ENCODE measurements around the gene IGF2R.

DNA sequence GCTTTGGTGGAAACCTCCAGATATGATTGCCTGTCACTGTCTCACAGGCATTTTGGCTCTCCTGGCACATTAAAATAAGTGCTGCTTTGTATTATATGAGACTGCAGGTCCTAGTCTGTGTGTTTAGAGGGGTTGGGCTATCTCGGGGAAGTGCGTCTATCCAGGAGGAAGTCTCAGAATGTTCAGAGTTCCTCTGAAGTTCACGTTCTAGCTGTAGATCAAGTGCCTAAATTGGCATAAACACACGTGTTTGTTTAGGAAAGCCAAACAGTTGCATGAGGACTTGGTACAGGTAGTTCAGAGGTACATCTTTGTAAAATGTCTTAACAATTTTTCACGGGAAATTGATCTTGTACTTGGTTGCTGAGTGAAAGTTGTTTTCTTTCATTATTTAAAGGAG, 116.3 kb downstream of the IGF2R start:
- TF ChIP-seq, protein P1, sequence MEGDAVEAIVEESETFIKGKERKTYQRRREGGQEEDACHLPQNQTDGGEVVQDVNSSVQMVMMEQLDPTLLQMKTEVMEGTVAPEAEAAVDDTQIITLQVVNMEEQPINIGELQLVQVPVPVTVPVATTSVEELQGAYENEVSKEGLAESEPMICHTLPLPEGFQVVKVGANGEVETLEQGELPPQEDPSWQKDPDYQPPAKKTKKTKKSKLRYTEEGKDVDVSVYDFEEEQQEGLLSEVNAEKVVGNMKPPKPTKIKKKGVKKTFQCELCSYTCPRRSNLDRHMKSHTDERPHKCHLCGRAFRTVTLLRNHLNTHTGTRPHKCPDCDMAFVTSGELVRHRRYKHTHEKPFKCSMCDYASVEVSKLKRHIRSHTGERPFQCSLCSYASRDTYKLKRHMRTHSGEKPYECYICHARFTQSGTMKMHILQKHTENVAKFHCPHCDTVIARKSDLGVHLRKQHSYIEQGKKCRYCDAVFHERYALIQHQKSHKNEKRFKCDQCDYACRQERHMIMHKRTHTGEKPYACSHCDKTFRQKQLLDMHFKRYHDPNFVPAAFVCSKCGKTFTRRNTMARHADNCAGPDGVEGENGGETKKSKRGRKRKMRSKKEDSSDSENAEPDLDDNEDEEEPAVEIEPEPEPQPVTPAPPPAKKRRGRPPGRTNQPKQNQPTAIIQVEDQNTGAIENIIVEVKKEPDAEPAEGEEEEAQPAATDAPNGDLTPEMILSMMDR (conservative IDR thresholded peaks at IDR 0.05; ENCODE audit: low read length): no peak
- no peak for TF ChIP-seq EZH2phosphoT487 (IDR thresholded peaks at IDR 0.05; ENCODE audit: borderline replicate concordance, low read depth, low read length)
